ENCODE data around the gene FAM120A.

FAM120A gene

DNA sequence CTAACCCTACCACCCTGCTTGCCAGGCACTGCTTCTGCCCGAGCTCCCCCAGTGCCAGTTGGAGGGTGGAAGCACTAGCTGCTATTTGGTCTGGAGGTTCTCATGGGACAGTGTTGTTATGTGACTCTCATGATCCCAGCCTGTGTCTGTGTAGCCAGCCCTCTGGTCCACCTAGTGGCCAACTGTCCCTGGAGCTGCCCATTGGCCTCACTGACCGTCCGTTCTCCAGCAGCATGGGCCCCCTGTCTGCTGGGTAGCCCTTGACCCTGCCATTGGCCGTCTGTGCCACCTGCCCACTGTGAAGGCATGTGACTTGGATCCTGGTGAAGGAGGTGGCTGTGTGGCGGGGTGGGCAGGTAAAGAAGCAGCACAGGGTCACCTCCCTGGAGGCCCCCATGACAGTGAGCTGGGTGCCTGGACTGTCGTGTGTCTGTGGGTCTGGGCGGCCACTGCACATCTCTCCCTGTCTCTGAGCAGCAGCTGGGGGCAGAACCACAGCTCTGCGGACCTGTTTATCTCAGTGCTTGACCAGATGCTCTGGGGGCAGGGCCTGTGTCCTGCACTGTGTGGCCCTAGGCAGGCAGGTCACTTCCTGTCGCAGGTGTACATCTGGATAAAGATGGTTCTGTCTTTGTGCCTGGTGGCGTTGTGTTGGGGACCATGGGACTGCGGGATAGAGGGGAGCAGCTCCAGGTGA is 136.3 kb downstream of the FAM120A start:
- no peak for TF ChIP-seq CTCF (IDR thresholded peaks at IDR 0.05; ENCODE audit: borderline replicate concordance, insufficient read depth, low read depth, low read length)
- no peak overlapping the region for H3K4me3 ChIP-seq (ENCODE audit: low read depth, low read length)

GRCh38 chr9:93588641-93589609 is 137.4 kb downstream of the FAM120A start:
- TF ChIP-seq CTCF (IDR thresholded peaks at IDR 0.05; ENCODE audit: borderline replicate concordance, insufficient read depth, low read depth, low read length), result no peak
- H3K4me3 ChIP-seq (ENCODE audit: low read depth, low read length), result no peak overlapping the region

DNA sequence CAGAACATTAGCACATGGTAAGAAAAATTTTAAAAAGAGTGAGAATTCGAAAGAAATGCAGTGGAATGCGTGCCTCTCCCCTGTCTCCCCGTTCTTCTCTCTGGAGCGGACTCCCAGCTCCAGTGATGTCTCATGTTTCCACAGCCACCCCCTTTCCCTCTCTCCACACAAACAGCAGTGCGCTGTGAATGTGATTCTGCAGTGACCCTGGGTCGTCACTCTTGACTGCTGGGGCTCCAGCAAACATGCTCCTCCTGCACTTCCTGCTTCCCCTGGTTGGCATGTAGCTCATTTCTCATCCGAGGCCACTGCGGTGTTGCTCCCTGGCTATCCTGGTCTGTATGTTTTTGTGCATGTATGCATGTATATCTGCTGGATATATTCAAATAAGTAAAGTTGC is 138.2 kb downstream of the FAM120A start:
- no peak overlapping the region for H3K4me3 ChIP-seq (ENCODE audit: low read depth, low read length)
- no peak for TF ChIP-seq CTCF (IDR thresholded peaks at IDR 0.05; ENCODE audit: borderline replicate concordance, insufficient read depth, low read depth, low read length)

DNA sequence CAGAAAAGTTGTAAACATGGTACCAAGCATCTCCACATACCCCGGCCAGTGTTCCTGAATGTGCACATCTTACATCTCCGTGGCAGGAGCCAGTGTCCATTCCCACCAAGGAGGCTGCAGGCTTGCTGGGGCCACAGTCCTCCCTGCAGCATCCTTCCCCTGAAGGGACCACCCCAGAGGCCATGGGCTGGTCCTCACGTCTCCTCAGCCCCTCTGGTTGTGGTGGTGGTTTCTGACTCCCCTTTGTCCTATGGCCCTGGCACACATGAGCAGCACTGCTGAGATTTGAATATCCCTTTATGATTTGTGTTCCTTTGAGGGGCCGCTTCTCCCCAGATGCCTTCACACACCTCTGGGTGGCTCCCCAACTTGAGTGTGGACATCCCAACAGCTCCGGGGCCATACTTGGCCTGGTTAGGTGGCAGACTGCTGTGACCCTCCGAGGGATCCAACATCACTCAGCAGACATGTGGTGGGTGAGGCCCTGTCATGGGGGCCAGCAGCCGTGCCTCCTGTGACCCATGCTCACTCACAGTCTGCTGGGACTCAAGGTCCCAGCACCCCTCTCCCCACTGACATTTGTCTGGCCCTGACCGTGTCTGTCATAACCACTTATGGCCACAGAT is 139.2 kb downstream of the FAM120A start:
- no peak for TF ChIP-seq CTCF (IDR thresholded peaks at IDR 0.05; ENCODE audit: borderline replicate concordance, insufficient read depth, low read depth, low read length)
- no peak overlapping the region for H3K4me3 ChIP-seq (ENCODE audit: low read depth, low read length)

- no peak for TF ChIP-seq CTCF (IDR thresholded peaks at IDR 0.05; ENCODE audit: borderline replicate concordance, insufficient read depth, low read depth, low read length)
Measured at GRCh38 chr9:93591301-93592007, 140.0 kb downstream of the FAM120A start.

GRCh38 chr9:93592008-93592642 is 140.6 kb downstream of the FAM120A start:
- no peak overlapping the region for H3K4me3 ChIP-seq (ENCODE audit: low read depth, low read length)
- no peak for TF ChIP-seq CTCF (IDR thresholded peaks at IDR 0.05; ENCODE audit: borderline replicate concordance, insufficient read depth, low read depth, low read length)

More at GRCh38 chr9:93591301-93592007, 140.0 kb downstream of the FAM120A start:
- H3K4me3 ChIP-seq (ENCODE audit: low read depth, low read length), result no peak overlapping the region
